PC-3 (cell line): ENCODE measurements around the gene PODXL2. TPM values are rescaled to one million over a fixed set of nuclear protein-coding genes. Genes with fewer than 3 reads are reported as not detected.
A peak's percentile ranks its signal among the peaks of the same experiment; 100 is the strongest.

Experiments
- ATAC-seq: fragments of 200-7000 bp; cut with Tn5 transposase; 2 replicates; pipeline ENCODE4 v1.9.1; 2020; ENCODE audit warnings: mild to moderate bottlenecking, moderate library complexity
- BruUV-seq: library from RNA; stranded (reverse); fragments of 400-500 nt; replicated peaks from 2 replicates; lab custom pipeline; 2021; lab: Mats Ljungman, UMichigan
- CTCF ChIA-PET: fragments of 300-600 bp; sonication (Branson Sonifier 250); formaldehyde crosslinking; loops from one replicate; lab custom pipeline; 2022; ENCODE audit warnings: antibody characterized with exemption; lab: Charles Lee
- POLR2A ChIA-PET: fragments of 300-600 bp; sonication (Branson Sonifier 250); formaldehyde crosslinking; loops from one replicate; lab custom pipeline; 2022; ENCODE audit warnings: antibody characterized with exemption; ENCODE audit not compliant: unreplicated experiment; lab: Charles Lee
- DNase-seq: peaks from one replicate; pipeline ENCODE4 v3.0.0-alpha.2; 2015
- H2AFZ ChIP-seq: fragments of 300-600 bp; sonication (generic); 2 replicates; pipeline ENCODE4 v1.6.0; 2016; ENCODE audit warnings: antibody characterized with exemption, low read length
- H3F3A ChIP-seq: fragments of 300-600 bp; sonication (generic); one replicate; pipeline ENCODE4 v1.6.0; 2017; ENCODE audit warnings: antibody characterized with exemption, low read length, control low read depth, mild to moderate bottlenecking; ENCODE audit not compliant: unreplicated experiment
- H3K27ac ChIP-seq: fragments of 300-600 bp; sonication (generic); 2 replicates; pipeline ENCODE4 v1.5.1; 2016; ENCODE audit warnings: mild to moderate bottlenecking, low read length
- H3K27me3 ChIP-seq: fragments of 300-600 bp; sonication (generic); 2 replicates; pipeline ENCODE4 v1.6.1; 2016; ENCODE audit warnings: low read length, mixed read lengths
- H3K36me3 ChIP-seq: fragments of 300-600 bp; sonication (generic); 2 replicates; pipeline ENCODE4 v1.6.1; 2016; ENCODE audit warnings: low read depth, mixed run types, low read length, mixed read lengths
- H3K4me1 ChIP-seq: fragments of 300-600 bp; sonication (generic); 2 replicates; pipeline ENCODE4 v1.5.1; 2016; ENCODE audit warnings: low read length; ENCODE audit not compliant: insufficient read depth
- H3K4me2 ChIP-seq: fragments of 300-600 bp; sonication (generic); 2 replicates; pipeline ENCODE4 v1.6.0; 2016; ENCODE audit warnings: low read length
- H3K4me3 ChIP-seq: fragments of 300-600 bp; sonication (generic); 2 replicates; pipeline ENCODE4 v1.5.1; 2016; ENCODE audit warnings: mild to moderate bottlenecking, low read length, mixed read lengths
- H3K79me2 ChIP-seq: fragments of 300-600 bp; sonication (generic); 2 replicates; pipeline ENCODE4 v1.6.1; 2017; ENCODE audit warnings: low read length, mixed read lengths
- H3K9ac ChIP-seq: fragments of 300-600 bp; sonication (generic); 2 replicates; pipeline ENCODE4 v1.6.0; 2016; ENCODE audit warnings: mild to moderate bottlenecking, low read length
- H3K9me2 ChIP-seq: fragments of 300-600 bp; sonication (generic); replicated peaks from 2 replicates; pipeline ENCODE4 v1.6.1; 2016; ENCODE audit warnings: mixed run types, low read length, mixed read lengths
- H3K9me3 ChIP-seq: fragments of 300-600 bp; sonication (generic); 2 replicates; pipeline ENCODE4 v1.6.1; 2016; ENCODE audit warnings: low read length, mixed read lengths
- H4K20me1 ChIP-seq: fragments of 300-600 bp; sonication (generic); 2 replicates; pipeline ENCODE4 v1.6.1; 2016; ENCODE audit warnings: low read length, mixed read lengths
- EZH2 ChIP-seq: fragments of 300-600 bp; sonication (generic); IDR thresholded peaks from one replicate; pipeline ENCODE4 v1.6.1; 2017; ENCODE audit warnings: antibody characterized with exemption, mild to moderate bottlenecking, low read length; ENCODE audit not compliant: unreplicated experiment
- EZH2phosphoT487 ChIP-seq: fragments of 300-600 bp; sonication (generic); IDR thresholded peaks from 2 replicates; pipeline ENCODE4 v1.6.1; 2018; ENCODE audit warnings: mild to moderate bottlenecking, antibody characterized with exemption, low read length, borderline replicate concordance
- intact Hi-C: fragments of 100-400 bp; cut with micrococcal nuclease; formaldehyde crosslinking; loops from 2 replicates; pipeline ENCODE4 v1.9.0; 2023
- total RNA-seq: library from RNA; depleted of rRNA; stranded (reverse); fragments of >200 nt; gene quantifications from 2 replicates; pipeline ENCODE4 v1.2.3, GENCODE V29; 2014
- TF ChIP-seq, protein P1 (sequence below): fragments of 300-600 bp; sonication (generic); conservative IDR thresholded peaks from 2 replicates; pipeline ENCODE4 v1.5.1; 2017; ENCODE audit warnings: antibody characterized with exemption, low read depth, mild to moderate bottlenecking, low read length

PODXL2 gene
- total RNA-seq, 1 experiment from 2014 or later, result 32.4 TPM

DNA sequence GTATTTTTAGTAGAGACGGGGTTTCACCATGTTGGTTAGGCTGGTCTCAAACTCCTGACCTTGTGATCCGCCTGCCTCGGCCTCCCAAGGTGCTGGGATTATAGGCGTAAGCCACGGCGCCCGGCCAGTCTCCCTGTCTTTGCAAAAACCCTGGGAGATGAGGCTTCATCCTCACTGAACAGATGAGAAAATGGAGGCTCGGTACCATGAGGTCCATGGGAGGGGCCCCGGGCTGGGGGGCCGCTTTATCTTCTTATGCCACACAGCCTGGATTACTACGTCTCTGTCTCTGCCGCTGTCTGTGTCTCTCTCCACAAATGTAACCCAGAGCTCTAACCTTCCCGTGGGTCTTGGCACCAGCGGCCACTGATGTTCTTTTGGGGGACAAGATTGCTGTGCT is 82.9 kb downstream of the PODXL2 start:
- Histone ChIP-seq H3F3A (no peaks in the 10 kb centered on the region), H3K9me3 (no peaks in the 10 kb centered on the region), H3K4me1 (peaks cover 33% of the 10 kb centered on the region), H3K9me2 (no peaks in the 10 kb centered on the region), H3K79me2 (no peaks in the 10 kb centered on the region), H3K4me2 (no peak overlapping the region), H3K4me3 (no peak overlapping the region), H3K9ac (no peak overlapping the region), H3K27ac (no peak overlapping the region), H3K36me3 (no peaks in the 10 kb centered on the region), H4K20me1 (no peaks in the 10 kb centered on the region), H2AFZ (no peak overlapping the region), H3K27me3 (no peaks in the 10 kb centered on the region)
- TF ChIP-seq EZH2, result no peak
- intact Hi-C loops, result no loop called here
- DNase-seq (no peak), ATAC-seq (no peak)
- ChIA-PET POLR2A (interaction anchor here (0.7 kb wide), 1 partner anchor 103 kb away, joined by 4 read pairs; no protein-coding TSS in a partner anchor), CTCF (no interaction called here)
- BruUV-seq, result no TSS peak

DNA sequence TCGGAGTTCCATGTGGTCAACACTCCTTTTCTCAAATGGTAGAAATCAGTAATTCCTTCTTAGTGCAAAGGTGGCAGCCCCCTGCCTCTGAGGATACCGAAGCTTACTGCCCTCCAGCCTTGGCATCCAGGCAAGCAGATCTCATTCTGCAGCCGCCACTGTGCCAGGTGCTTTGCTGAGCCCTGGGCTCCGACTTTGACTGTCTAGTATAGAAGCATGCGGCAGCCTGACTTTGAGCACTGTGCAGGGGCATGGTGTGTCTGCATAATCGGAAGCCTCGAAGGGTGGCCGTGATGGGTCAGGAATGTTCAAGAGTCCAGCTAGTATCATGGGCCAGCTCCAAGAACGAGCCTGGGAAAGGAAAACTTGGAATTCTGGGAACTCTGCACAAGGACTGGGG is 83.5 kb downstream of the PODXL2 start:
- H3F3A ChIP-seq, result no peaks in the 10 kb centered on the region
- TF ChIP-seq, protein P1, sequence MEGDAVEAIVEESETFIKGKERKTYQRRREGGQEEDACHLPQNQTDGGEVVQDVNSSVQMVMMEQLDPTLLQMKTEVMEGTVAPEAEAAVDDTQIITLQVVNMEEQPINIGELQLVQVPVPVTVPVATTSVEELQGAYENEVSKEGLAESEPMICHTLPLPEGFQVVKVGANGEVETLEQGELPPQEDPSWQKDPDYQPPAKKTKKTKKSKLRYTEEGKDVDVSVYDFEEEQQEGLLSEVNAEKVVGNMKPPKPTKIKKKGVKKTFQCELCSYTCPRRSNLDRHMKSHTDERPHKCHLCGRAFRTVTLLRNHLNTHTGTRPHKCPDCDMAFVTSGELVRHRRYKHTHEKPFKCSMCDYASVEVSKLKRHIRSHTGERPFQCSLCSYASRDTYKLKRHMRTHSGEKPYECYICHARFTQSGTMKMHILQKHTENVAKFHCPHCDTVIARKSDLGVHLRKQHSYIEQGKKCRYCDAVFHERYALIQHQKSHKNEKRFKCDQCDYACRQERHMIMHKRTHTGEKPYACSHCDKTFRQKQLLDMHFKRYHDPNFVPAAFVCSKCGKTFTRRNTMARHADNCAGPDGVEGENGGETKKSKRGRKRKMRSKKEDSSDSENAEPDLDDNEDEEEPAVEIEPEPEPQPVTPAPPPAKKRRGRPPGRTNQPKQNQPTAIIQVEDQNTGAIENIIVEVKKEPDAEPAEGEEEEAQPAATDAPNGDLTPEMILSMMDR, result no peak
- TF ChIP-seq EZH2phosphoT487, result no peak
- TF ChIP-seq EZH2, result no peak
- no peaks in the 10 kb centered on the region for H3K9me2 ChIP-seq
- no peaks in the 10 kb centered on the region for H3K27me3 ChIP-seq
- H3K4me2 ChIP-seq, result no peak overlapping the region
- DNase-seq (no peak), ATAC-seq (no peak)
- ChIA-PET CTCF (no interaction called here), POLR2A (no interaction called here)
- H3K9me3 ChIP-seq, result no peaks in the 10 kb centered on the region
- H3K79me2 ChIP-seq, result no peaks in the 10 kb centered on the region
- no TSS peak for BruUV-seq
- no peak overlapping the region for H3K9ac ChIP-seq
- H3K27ac ChIP-seq, result no peak overlapping the region
- H3K4me3 ChIP-seq, result no peak overlapping the region
- peaks cover 33% of the 10 kb centered on the region for H3K4me1 ChIP-seq
- no peak overlapping the region for H2AFZ ChIP-seq
- intact Hi-C loops, result no loop called here
- no peaks in the 10 kb centered on the region for H4K20me1 ChIP-seq
- H3K36me3 ChIP-seq, result no peaks in the 10 kb centered on the region

DNA sequence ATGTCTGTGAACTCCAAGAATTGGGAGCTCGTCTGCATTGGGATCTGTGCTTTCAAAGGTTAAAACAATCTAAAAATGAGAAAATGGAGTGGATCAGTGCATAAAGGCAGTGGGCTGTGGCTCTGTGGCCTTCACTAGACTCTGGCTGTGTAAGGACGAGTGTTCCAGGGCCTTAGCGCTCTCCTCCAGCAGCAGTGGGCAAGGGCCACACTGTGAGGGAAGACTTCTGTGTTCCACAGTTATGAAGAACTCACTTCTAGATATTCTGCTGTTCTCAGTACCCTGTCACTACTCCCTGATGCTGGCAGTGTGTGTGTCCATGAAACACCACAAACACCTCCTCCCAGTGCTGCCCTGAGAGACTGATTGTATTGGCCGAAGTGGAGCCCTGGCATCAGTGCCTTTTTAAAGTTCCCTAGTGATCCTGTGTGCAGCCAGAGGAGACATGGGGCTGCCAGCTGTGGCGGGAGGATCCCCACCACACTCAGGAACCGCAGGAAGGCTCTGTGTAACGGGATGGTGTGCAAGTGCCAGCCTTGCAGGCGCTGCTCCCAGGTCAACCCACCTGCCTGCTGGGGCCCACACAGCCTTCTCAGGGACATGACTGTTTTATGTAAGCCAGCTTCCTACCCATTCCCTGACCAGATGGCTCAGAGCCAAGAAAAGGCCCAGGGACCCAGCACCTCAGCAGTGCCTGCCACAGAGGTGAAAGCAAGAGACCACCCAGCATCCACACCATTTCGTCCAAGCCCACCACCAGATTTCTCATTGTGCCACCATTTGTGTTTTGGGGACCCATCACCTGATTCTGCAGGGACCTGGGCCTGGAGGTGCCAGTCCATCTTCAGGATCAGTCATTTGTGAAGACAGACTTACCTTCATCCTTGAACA is 84.1 kb downstream of the PODXL2 start:
- H3K27me3 ChIP-seq, result no peaks in the 10 kb centered on the region
- POLR2A ChIA-PET, result interaction anchor here (0.6 kb wide), 1 partner anchor 40 kb away, joined by 7 read pairs; no protein-coding TSS in a partner anchor
- BruUV-seq, result no TSS peak

More for the DNA sequence above, 84.1 kb downstream of the PODXL2 start:
- TF ChIP-seq EZH2phosphoT487 (no peak), EZH2 (no peak)
- TF ChIP-seq, protein P1, result no peak
- Histone ChIP-seq H2AFZ (no peak overlapping the region), H3K79me2 (no peaks in the 10 kb centered on the region), H3K4me1 (peaks cover 33% of the 10 kb centered on the region), H3K9ac (0 out of 2 replicates have a peak overlapping the region, but pooled peaks have one; percentile 15), H3K9me3 (no peaks in the 10 kb centered on the region), H3K27ac (peak overlapping the region; percentile 64), H3K4me2 (peak overlapping the region; percentile 31), H3F3A (no peaks in the 10 kb centered on the region), H3K9me2 (no peaks in the 10 kb centered on the region), H3K36me3 (no peaks in the 10 kb centered on the region), H4K20me1 (no peaks in the 10 kb centered on the region), H3K4me3 (no peak overlapping the region)
- intact Hi-C loops, result no loop called here
- CTCF ChIA-PET, result no interaction called here
- ATAC-seq (no peak), DNase-seq (no peak)
